LoVo (cell line): ENCODE measurements around the gene SLC30A3.

Experiments
- DNase-seq: peaks from one replicate; pipeline ENCODE4 v3.0.0-alpha.2; 2016; ENCODE audit warnings: low spot score

SLC30A3 gene

GRCh38 chr2:27204566-27204965 is 58.3 kb downstream of the SLC30A3 start:
- no peak for DNase-seq

- no peak for DNase-seq
Measured at GRCh38 chr2:27203741-27204140, 59.1 kb downstream of the SLC30A3 start.
